ENCODE measurements around the gene SCAI.
A peak's percentile ranks its signal among the peaks of the same experiment; 100 is the strongest.

The SCAI gene

GRCh38 chr9:125156551-125156950 lies 13.2 kb upstream of the SCAI start:
- TF ChIP-seq Cebpa-rat (IDR thresholded peaks at IDR 0.05), result no peak

GRCh38 chr9:125153712-125154367 lies 10.5 kb upstream of the SCAI start:
- Histone ChIP-seq H3K9me3 (replicated peaks in 1 of 11) (no peaks in the 10 kb centered on the region), H3K4me2 (no peak overlapping the region), H3K27me3 (no peaks in the 10 kb centered on the region), H3K27ac (no peak overlapping the region), H3K4me3 (no peak overlapping the region), H3K4me1 (no peaks in the 10 kb centered on the region), H3K36me3 (peaks cover 81 to 97% (median 89%) of the 10 kb centered on the region in 11 experiments), H3K9ac (no peak overlapping the region), H4K20me1 (peaks cover 0 to 18% (median 10%) of the 10 kb centered on the region in 11 experiments; a peak in 8 of 22 replicates)
- no peak for TF ChIP-seq Cebpa-rat (IDR thresholded peaks at IDR 0.05)

More at GRCh38 chr9:125156551-125156950, 13.2 kb upstream of the SCAI start:
- H3K27ac ChIP-seq, result no peak overlapping the region
- peaks cover 74 to 96% (median 86%) of the 10 kb centered on the region in 11 experiments for H3K36me3 ChIP-seq
- H4K20me1 ChIP-seq, result peaks cover 0 to 42% (median 21%) of the 10 kb centered on the region in 11 experiments; a peak in 17 of 22 replicates
- H3K4me1 ChIP-seq, result no peaks in the 10 kb centered on the region
- H3K27me3 ChIP-seq, result no peaks in the 10 kb centered on the region
- H3K9me3 ChIP-seq (replicated peaks in 1 of 11), result no peaks in the 10 kb centered on the region
- no peak overlapping the region for H3K4me3 ChIP-seq
- no peak overlapping the region for H3K9ac ChIP-seq
- no peak overlapping the region for H3K4me2 ChIP-seq

GRCh38 chr9:125151730-125152129 lies 8.4 kb upstream of the SCAI start:
- TF ChIP-seq Cebpa-rat (IDR thresholded peaks at IDR 0.05), result no peak
- peaks cover 0 to 11% (median 7%) of the 10 kb centered on the region in 11 experiments; a peak in 8 of 22 replicates for H4K20me1 ChIP-seq
- no peak overlapping the region for H3K9ac ChIP-seq
- H3K36me3 ChIP-seq, result peaks cover 70 to 84% (median 76%) of the 10 kb centered on the region in 11 experiments
- no peak overlapping the region for H3K4me3 ChIP-seq
- no peaks in the 10 kb centered on the region for H3K9me3 ChIP-seq (replicated peaks in 1 of 11)
- 0 out of 20 replicates have a peak, but pooled peaks cover 0 to 1% (median 0%) of the 10 kb centered on the region in 10 experiments for H3K4me1 ChIP-seq
- no peak overlapping the region for H3K27ac ChIP-seq
- H3K27me3 ChIP-seq, result no peaks in the 10 kb centered on the region
- no peak overlapping the region for H3K4me2 ChIP-seq

- Histone ChIP-seq H3K9me3 (replicated peaks in 1 of 11) (no peaks in the 10 kb centered on the region), H3K4me3 (no peak overlapping the region), H3K4me2 (no peak overlapping the region), H3K36me3 (peaks cover 64 to 76% (median 67%) of the 10 kb centered on the region in 11 experiments), H4K20me1 (peaks cover 0 to 11% (median 7%) of the 10 kb centered on the region in 11 experiments; a peak in 8 of 22 replicates), H3K27me3 (no peaks in the 10 kb centered on the region), H3K9ac (no peak overlapping the region), H3K4me1 (peaks cover 5 to 12% (median 7%) of the 10 kb centered on the region in 10 experiments), H3K27ac (no peak overlapping the region)
- no peak for TF ChIP-seq Cebpa-rat (IDR thresholded peaks at IDR 0.05)
Observed at GRCh38 chr9:125150349-125151245, 7.3 kb upstream of the SCAI start.

- Histone ChIP-seq H3K4me3 (no peak overlapping the region), H3K4me1 (peaks cover 13 to 29% (median 20%) of the 10 kb centered on the region in 10 experiments), H3K36me3 (peaks cover 33 to 45% (median 37%) of the 10 kb centered on the region in 11 experiments), H4K20me1 (peaks cover 0 to 11% (median 0%) of the 10 kb centered on the region in 11 experiments; a peak in 4 of 22 replicates), H3K9me3 (replicated peaks in 1 of 11) (no peaks in the 10 kb centered on the region), H3K9ac (no peak overlapping the region), H3K27ac (no peak overlapping the region), H3K4me2 (no peak overlapping the region), H3K27me3 (no peaks in the 10 kb centered on the region)
- no peak for TF ChIP-seq Cebpa-rat (IDR thresholded peaks at IDR 0.05)
Observed at GRCh38 chr9:125147401-125147951, 4.1 kb upstream of the SCAI start.

- TF ChIP-seq Cebpa-rat (IDR thresholded peaks at IDR 0.05), result no peak
- Histone ChIP-seq H3K4me3 (no peak overlapping the region), H3K4me1 (peaks cover 13 to 39% (median 26%) of the 10 kb centered on the region in 10 experiments), H3K27ac (peak overlapping the region in 6 of 11 experiments; percentile 8 to 41 (median 30); a peak in 4 of 22 replicates), H3K4me2 (peak overlapping the region in 7 of 11 experiments; percentile 19 to 64 (median 49); a peak in 10 of 22 replicates), H3K9ac (peak overlapping the region in 1 of 11 experiments; percentile 9; a peak in 1 of 22 replicates), H3K36me3 (peaks cover 21 to 34% (median 25%) of the 10 kb centered on the region in 11 experiments), H4K20me1 (peaks cover 0 to 11% (median 0%) of the 10 kb centered on the region in 11 experiments; a peak in 5 of 22 replicates), H3K9me3 (replicated peaks in 1 of 11) (no peaks in the 10 kb centered on the region), H3K27me3 (no peaks in the 10 kb centered on the region)
Observed at GRCh38 chr9:125146247-125146646, 2.9 kb upstream of the SCAI start.

- peak in 2 of 11 experiments; percentile 16 to 25; a peak in 1 of 22 replicates for TF ChIP-seq Cebpa-rat (IDR thresholded peaks at IDR 0.05)
- Histone ChIP-seq H3K9me3 (replicated peaks in 1 of 11) (no peaks in the 10 kb centered on the region), H3K27me3 (no peaks in the 10 kb centered on the region), H3K4me3 (no peak overlapping the region), H3K4me1 (peaks cover 13 to 39% (median 27%) of the 10 kb centered on the region in 10 experiments), H3K27ac (peak overlapping the region in 8 of 11 experiments; percentile 8 to 41 (median 31); a peak in 9 of 22 replicates), H3K4me2 (peak overlapping the region in 9 of 11 experiments; percentile 19 to 64 (median 49); a peak in 18 of 22 replicates), H4K20me1 (peaks cover 0 to 8% (median 0%) of the 10 kb centered on the region in 11 experiments; a peak in 4 of 22 replicates), H3K36me3 (peaks cover 13 to 26% (median 18%) of the 10 kb centered on the region in 11 experiments), H3K9ac (peak overlapping the region in 3 of 11 experiments; percentile 24 to 30 (median 27); a peak in 2 of 22 replicates)
Observed at GRCh38 chr9:125145425-125145824, 2.1 kb upstream of the SCAI start.

- no peaks in the 10 kb centered on the region for H3K9me3 ChIP-seq (replicated peaks in 1 of 11)
- H3K4me1 ChIP-seq, result peaks cover 13 to 39% (median 27%) of the 10 kb centered on the region in 10 experiments
- H3K36me3 ChIP-seq, result peaks cover 0 to 28% (median 9%) of the 10 kb centered on the region in 11 experiments; a peak in 9 of 22 replicates
- H3K4me2 ChIP-seq, result peak overlapping the region; percentile 86 to 99 (median 95)
- H3K27ac ChIP-seq, result peak overlapping the region in 6 of 11 experiments; percentile 30 to 53 (median 45); a peak in 10 of 22 replicates
- peak overlapping the region; percentile 62 to 78 (median 70) for H3K4me3 ChIP-seq
- peak overlapping the region; percentile 65 to 81 (median 75) for H3K9ac ChIP-seq
- H3K27me3 ChIP-seq, result no peaks in the 10 kb centered on the region
- no peak for TF ChIP-seq Cebpa-rat (IDR thresholded peaks at IDR 0.05)
- peaks cover 0 to 8% (median 0%) of the 10 kb centered on the region in 11 experiments; a peak in 5 of 22 replicates for H4K20me1 ChIP-seq
Observed at GRCh38 chr9:125142560-125143376, 560 bp downstream of the SCAI start.
